M059J (cell line): ENCODE measurements around the gene WWOX. TPM values are rescaled to one million over a fixed set of nuclear protein-coding genes. Genes with fewer than 3 reads are reported as not detected.

Source experiments
- DNase-seq: peaks from one replicate; pipeline ENCODE4 v3.0.0-alpha.2; 2012; ENCODE audit warnings: low read depth
- total RNA-seq: library from RNA; depleted of rRNA; stranded (reverse); fragments of >200 nt; shearing (Covaris generic); gene quantifications from 2 replicates; pipeline ENCODE4 v1.2.3, GENCODE V29; 2014

The WWOX gene
- total RNA-seq, 1 experiment from 2014 or later: 13.7 TPM

DNA sequence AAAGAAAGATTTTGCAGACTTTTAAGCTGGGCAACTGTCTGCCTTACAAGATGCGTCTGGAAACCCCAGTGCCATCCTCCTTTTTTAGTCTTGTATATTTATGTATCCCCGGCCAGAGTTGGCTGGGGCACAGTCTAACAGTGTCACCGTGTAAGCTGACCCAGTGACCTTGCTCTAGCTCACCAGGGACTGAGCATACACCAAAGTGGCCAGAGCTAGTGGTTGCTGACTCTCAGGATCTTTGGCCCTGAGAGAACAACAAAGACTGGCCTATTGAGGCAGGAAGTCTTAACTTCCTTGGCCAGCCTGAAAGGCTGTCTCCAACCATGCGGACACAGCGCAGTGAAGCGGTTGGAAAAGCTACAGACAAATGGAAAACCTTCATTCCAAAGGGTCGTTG, 745.2 kb downstream of the WWOX start:
- DNase-seq: no peak

DNA sequence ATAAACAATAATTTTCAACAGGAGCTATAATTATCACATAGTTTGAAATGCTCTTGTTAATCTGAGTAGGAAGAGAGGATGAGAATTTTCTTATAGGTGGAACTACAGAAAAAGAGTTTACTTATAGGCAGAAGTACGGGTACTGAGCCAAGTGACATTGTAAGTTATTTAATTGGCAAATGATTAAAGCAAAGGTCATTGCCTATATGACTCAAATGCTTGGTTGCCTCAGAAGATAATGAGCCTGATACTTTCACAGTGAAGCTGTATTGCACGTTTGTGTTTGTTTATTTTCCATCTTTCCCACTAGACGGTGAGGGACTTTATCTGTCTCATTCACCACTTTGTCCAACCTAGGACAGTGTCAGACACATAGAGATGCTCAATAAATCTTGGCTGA, 751.8 kb downstream of the WWOX start:
- DNase-seq: no peak

DNA sequence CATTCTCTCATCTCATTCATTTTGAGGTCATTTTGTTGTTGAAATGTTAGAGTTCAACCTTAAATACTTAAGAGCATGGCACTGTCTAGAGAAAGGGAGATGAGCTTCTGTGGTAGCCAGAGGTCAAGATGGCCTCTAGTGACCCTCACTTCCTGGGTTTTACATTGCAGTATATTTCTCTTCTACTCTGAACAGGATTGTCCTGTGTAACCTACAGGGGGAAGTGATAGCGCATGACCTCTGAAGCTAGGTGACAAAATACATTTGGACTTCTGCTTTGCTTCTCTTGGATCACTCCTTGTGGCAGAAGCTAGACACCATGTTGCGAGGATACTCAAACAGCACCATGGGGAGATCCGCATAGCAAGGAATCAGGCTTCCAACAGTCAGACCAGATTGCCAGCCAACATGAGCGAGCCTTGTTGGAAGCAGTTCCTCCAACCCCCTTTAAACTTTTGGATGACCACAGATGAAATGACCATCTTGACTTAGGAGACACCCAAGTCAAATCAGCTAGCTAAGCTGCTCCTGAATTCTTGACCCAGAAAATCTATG, 752.7 kb downstream of the WWOX start:
- DNase-seq: no peak

DNA sequence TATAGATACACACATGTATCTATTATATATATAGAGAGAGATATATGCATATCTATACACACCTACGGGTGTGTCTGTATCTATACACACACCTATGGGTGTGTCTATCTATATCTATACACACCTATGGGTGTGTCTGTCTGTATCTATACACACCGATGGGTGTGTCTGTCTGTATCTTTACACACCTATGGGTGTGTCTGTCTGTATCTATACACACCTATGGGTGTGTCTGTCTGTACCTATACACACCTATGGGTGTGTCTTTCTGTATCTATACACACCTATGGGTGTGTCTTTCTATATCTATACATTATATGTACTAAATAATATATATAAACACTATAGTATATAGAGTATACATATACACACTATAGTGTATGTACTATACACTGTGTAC, 762.6 kb downstream of the WWOX start:
- no peak for DNase-seq

DNA sequence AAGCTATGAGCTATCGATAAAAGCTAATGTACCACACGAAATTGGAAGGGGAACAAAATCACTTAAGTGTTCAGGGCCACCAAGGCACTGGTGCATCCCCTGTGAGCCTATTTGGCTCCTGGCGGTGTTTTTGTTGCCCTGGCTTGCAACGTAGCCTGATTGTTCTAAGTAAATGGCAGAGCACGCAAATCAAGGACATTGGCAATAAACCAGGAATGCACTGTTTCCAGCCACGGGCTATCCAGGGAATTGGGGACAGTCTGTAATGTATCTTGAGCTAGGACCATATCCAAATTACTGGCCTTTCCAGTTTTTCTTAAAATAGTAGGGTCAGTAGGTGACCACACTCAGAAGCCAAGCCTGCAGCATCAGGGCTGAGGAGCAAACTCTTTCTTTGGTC, 767.1 kb downstream of the WWOX start:
- DNase-seq: no peak

DNA sequence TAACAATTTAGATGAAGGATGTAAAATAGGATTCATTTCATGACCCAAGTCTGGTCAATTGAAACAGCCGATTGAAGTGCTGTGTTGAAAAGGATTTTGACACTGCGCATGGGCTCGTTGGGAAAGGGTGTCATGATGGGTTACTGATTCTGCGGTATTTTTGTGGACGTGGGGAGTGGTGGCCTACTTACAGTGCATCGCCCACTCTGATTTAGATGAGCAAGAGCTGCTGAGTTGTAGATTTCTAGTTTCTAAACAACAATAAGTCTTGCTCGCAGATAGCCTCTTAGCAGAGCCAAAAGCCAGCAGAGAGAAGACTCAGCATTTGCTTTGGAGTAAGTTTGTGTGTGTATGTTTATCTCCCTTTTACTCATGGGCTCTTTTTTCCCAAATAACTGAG, 770.0 kb downstream of the WWOX start:
- DNase-seq: no peak

DNA sequence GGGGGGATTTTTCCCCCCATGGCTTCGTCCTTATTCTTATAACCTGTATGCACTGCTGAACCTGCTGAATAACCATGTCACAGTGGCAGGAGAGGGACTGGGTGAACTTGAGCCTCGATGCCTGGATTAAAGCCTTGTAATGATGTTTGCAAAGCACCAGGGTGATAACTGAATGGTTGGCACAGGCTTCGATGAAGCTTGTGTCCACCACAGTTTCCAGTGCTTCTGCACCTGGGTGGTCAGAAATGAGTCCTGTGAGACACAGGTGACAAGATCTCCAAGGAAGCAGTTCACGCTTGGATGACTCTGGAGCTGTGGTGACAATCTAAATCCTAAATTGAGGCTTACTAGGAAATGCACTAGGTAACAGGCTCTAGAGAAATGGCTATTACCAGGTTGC, 771.8 kb downstream of the WWOX start:
- no peak for DNase-seq

DNA sequence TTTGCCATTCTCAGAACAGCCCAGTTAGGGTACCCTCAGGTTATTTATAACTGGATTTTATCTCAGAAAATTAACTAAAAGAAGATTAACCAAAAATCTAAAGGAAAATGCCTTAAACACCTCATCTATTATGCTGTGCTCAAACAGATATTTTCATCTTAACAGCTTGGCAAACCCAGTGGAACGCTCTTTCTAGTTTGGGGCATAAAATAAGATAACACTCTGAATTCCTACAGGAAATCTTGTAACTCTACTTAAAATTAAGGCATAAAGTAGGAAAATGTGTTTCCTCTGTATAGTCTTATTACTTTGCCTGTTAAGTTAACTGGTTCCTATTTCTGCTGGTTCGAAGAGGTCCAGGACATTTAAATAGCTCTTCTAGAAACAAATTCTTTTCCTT, 777.2 kb downstream of the WWOX start:
- DNase-seq: no peak

DNA sequence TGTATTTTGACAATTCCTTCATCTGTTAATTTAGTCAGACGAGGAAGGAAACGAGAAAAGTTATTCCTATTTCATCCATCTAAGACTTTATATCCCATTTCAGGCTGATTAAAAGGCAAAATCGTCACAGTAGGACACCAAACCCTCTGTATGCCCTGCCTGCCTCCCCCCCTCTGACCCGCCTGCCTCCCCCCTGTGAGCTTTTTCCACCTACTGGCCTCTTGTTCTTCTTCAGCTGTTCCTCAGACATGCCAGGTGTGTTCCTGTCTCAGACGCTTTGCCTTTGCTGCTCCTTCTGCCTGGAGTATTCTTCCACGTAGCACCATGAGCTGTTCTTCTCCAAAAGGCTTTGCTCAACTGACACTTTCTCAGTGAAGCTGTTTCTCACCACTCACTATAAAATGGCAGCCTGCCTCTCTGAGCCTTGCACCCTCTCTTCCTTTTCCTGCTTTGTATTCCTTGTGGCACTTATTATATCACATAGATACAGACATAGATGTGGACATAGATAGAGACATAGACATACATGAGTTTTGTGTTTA, 777.7 kb downstream of the WWOX start:
- no peak for DNase-seq

DNA sequence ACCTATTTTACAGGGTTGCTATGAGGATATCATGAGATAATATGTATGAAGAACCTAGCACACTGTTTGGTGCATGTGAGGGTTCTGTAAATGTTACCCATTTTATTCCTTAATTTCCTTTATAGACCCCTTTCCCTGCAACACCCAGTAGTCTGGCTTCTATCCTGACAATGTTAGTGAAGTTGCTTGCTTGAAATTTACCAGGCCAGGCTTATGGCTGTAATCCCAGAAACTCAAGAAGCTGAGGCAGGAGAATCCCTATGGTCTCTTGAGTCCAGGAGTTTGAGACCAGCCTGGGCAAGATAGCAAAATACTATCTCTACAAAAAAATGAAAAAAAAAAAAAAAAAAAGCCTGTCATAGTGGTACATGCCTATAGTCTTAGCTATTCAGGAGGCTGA, 779.1 kb downstream of the WWOX start:
- DNase-seq: no peak

DNA sequence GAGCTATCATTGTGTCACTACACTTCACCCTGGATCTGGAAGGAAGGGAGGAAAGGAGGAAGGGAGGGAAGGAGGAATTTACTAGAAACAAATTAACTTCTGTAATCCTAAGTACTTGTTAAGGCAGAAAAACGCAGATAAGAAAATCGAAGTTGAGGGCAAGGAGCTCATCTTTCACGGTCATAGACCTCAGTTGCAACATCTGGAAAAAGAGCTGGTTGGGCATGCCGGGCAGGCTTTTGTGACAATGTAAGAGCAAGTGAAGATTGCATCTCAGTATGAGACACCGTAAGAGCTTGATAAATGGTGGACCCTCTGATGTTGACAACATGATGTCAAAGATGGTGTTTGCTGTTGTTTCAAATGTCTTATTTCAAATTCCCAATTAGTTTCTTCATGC, 779.6 kb downstream of the WWOX start:
- DNase-seq: no peak

DNA sequence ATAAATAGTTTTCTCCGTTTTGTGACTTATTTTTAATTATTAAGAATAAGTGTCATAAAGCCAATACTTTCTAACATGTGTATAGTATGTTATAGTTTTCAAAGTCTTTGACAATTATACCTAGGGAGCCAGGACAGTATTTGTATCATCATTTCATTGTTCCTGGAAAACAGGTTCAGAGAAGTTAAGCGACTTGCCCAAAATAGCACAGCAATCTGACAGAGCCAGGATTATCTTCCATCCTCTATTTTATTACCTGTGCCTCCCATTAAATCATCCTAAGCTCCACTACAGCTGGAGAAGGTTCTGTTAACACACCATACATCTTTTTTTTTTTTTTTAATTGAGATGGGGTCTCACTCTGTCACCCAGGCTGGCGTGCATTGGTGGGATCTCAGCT, 782.7 kb downstream of the WWOX start:
- no peak for DNase-seq

DNA sequence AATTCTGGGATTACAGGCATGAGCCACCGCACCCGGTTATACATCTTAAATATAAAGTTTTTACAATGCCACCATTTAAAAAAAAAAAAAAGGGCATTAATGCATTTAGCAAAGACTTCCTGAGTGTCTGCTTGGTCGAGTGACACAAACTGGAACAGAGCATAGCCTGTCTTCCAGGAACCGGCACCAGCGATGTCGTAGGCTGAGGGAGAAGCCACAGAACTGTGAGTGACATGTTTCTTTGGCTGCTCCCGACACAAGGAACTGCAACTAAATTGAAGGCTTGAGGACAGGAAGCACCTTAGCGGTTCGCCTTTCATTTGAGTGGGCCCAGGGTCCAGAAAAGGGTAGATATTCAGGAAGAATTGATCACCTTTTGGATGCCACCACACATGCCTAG, 783.3 kb downstream of the WWOX start:
- no peak for DNase-seq

DNA sequence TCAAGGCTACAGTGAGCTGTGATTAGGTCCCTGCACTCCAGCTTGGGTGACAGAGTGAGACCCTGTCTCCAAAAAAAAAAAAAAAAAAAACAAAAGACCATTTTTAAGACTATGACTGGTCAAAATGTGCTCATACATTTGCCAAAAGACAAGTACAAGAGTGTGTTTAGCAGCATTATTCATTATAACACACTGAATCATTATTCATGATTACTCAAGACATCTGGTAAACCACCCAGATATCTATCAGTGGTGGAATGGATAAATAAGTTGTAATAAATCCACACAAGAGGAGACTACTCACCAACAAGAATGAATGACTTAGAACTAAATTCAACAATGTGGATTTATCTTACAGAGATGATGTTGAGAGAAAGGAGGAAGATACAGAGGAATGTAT, 784.8 kb downstream of the WWOX start:
- no peak for DNase-seq

DNA sequence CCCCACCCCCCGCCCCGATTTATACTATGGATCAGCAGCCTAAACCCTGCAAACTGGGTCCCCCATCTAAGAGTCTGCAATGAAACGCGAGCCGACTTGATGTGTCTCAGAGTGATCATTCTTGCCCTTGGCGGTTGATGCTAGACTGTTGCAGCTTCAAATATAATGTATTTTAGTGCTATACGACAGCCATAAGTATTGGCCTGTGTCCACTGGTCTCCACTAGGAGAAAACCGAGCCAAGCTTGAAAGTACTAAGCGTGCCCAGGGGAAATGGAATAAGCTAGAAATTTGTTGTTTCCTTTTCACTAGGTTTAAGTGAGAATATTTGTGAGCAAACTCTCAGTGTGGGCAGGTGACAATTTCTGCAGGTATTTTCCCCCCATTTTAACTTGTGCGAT, 789.9 kb downstream of the WWOX start:
- no peak for DNase-seq

DNA sequence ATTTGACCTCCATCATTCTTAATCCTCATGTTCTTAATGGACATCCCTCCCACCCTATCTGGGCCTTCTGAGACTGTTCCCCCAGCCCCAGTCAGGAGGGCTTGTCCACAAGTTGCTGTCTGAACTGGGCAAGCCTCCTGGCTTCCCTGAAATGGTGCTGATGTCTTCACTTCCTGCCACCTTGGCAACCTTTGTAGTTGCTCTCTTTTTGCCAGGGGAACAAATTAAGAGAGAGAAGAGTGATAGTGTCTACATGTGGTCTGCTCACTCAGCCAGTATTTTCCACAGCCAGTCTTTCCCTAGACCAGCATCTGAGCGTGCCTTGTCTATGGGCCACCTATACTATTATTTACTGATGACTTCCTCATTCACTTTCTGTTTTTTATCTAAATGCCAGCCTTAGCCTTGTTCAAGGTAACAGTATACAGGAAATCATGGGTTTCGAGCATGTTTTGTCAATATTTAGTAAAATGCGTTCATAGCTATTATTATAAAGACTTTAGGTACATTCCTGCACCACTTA, 791.0 kb downstream of the WWOX start:
- DNase-seq: no peak

DNA sequence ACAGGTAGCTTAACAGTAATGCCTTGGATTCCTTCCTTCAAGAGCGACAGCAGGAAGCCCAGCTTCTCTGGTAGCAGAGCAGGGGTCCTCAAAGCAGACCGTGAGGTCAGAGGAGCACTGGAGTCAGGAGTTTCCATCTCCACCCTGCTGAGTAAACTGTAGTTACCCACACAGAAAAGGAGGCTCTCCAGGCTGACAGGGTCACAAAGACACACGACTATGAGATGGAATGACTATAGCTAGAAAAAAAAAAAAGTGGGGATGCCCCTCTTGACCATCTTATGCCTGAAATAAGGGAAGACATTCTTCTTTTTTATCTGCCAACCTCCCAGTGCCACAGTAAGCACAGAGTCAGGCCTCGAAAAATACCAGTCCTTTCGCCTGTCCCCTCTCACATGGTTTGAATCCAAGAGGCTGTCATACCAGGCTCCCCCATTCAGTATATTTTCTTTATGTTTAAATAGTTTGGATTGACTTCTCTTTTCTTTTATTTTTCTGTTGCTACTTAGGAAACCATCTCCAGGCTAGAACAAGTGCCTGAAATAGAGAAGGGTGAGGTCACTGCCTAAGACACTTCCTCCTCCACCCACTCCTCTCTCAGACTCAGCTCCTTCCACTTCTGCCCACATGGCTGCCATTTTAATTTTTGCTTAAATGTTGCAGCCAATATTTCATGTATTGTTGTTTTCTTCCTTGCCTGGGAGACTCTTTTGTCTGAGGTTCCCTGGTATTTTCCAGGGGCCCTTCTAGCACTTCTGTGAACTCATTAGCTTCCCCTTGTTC, 793.7 kb downstream of the WWOX start:
- no peak for DNase-seq

DNA sequence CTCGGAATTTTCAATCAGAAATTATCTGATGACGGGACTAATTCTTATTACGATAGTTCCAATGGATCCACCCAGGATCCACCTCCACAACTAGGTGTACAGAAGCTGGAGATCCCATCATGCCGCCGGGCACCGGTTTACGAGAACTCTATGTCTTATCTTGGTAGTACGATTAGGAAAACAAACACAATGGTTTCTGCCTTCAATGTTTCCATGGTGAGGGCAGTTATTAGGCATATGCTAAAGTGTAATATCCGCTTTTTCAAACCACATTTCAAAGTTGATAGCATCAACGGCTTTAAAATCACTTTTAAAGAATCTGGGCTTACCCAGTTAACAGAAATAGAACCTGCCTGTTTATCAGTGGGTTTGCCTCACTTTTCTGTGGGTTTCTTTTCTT, 795.4 kb downstream of the WWOX start:
- no peak for DNase-seq

DNA sequence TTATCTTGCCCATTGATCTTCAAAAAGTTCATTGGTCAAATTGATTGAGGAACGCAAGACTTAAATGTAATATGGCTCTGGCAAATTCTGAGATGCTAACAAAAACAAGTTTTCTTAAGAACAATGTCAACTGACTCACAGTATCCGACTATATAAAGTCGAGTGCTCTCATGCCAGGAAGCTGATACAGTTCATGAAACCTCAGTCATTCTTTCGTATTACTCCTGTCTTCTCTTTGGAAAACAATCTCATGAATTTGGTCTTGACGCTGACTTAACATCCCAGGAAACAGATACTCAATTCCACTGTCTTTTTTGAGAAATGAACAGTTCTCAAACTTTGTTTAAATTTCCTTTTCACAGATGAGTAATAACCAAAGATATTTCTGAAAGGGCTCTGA, 796.2 kb downstream of the WWOX start:
- DNase-seq: no peak

DNA sequence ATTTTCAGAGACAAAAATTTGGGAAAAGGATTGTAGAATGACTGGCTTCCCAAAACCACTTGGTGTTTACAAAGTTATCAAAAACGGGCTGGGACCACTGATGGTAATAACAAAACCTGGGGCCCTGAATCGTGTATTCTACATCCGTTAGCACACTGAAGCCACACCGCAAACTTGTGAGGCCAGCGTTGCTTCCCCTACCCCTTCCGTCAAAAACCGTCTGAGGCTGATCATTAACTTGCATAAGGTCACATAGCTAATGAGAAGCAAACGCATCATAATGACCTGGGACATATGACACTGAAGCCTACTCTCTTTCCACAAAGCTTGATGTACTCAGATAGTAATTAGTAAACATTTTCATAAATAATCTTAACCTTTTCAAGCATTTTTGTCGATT, 796.8 kb downstream of the WWOX start:
- DNase-seq: no peak

DNA sequence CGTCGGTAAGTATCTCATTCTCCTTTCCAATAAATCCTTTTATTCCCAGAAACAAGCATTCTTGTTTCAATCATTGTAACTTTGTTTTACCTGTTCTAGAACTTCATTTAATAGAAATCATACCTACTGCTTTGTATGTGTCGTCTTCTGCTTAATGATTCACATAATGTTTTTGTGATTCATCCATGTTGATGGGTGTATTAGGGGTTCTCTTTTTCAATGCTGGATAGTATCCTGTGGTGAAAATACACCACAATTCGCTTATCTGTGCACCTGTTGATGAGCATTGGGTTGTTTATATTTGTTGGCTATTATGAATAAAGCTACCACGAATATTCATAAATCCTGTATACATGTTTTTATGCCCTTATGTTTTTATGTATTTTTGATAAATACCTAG, 797.8 kb downstream of the WWOX start:
- DNase-seq: no peak

DNA sequence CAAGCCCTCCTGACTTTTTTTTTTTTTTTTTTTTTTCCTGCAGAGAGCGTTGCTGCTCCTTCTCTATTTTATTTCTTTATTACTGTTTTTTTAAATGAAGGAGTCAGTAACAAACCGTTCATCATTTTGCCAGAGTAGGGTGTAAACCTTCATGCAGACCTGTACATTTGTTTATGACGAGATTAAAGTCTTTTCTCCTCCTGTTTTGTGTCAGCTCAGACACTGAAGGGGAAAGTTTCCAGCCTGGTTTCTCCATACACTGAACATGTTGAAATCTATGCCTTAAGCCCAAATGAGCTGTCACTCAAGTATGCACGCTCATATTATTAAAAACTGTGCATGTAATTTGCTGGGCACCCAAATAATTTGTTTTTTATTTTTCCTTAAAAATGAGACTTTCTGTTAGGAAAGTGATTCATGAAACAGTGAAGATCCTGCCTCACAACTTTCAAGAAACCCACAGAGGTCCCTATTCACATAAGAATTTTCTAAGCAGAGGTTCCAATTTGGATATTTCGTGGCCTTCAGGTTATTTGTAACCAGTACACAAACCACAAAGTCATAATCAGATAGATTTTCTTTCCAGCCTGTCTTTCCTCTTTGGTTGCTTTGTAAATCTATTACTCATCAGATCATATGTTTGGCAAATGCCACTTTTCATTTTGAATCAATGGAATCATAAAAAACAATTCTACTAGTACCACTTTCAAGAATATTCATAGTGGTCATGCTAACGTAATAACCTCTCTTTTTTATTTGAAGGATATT, 800.8 kb downstream of the WWOX start:
- no peak for DNase-seq

DNA sequence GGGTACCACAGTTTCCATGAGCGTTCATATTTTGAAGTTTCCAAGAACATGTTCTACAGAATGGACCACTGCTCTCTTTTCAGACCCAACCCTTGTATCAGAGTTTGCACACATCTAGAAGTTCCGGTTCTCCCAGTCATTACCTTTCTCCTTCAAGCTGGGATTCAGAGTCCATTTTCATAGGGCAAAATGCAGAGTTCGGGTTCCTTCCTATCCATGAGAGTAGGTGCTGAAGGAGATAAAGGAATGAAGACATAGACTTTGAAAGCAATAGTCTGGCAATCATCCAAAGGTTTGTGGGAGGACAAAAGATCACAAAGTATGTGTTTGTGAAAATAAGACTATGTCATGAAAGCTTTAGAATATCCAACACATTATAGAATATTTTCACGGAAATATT, 801.5 kb downstream of the WWOX start:
- no peak for DNase-seq
